ENCODE data around the gene KAT2B. TPM values are rescaled to one million over a fixed set of nuclear protein-coding genes. Genes with fewer than 3 reads are reported as not detected.

KAT2B gene
- total RNA-seq, 4 donors from 2014 or later, result 21.3 to 47.0 (median 33.3) TPM

- no peak for TF ChIP-seq CTCF (IDR thresholded peaks at IDR 0.05)
- ATAC-seq (ENCODE audit: low FRiP score), result peak; percentile 62
- DNase-seq (ENCODE audit: low spot score), result no peak
Observed at GRCh38 chr3:20057612-20058180, 17.4 kb downstream of the KAT2B start.

- DNase-seq (ENCODE audit: low spot score) (no peak), ATAC-seq (ENCODE audit: low FRiP score) (no peak)
- TF ChIP-seq CTCF (IDR thresholded peaks at IDR 0.05), result no peak
Observed at GRCh38 chr3:20059929-20060328, 19.7 kb downstream of the KAT2B start.

- TF ChIP-seq CTCF (IDR thresholded peaks at IDR 0.05), result no peak
- DNase-seq (ENCODE audit: low spot score), result no peak
- peak; percentile 49 for ATAC-seq (ENCODE audit: low FRiP score)
Observed at GRCh38 chr3:20060974-20061685, 20.9 kb downstream of the KAT2B start.

- no peak for TF ChIP-seq CTCF (IDR thresholded peaks at IDR 0.05)
- DNase-seq (ENCODE audit: low spot score), result no peak
- no peak for ATAC-seq (ENCODE audit: low FRiP score)
Observed at GRCh38 chr3:20062996-20063395, 22.8 kb downstream of the KAT2B start.

- no peak for DNase-seq (ENCODE audit: low spot score)
- TF ChIP-seq CTCF (IDR thresholded peaks at IDR 0.05), result no peak
- ATAC-seq (ENCODE audit: low FRiP score), result no peak
Observed at GRCh38 chr3:20064387-20064786, 24.1 kb downstream of the KAT2B start.

- DNase-seq (ENCODE audit: low spot score) (no peak), ATAC-seq (ENCODE audit: low FRiP score) (no peak)
- no peak for TF ChIP-seq CTCF (IDR thresholded peaks at IDR 0.05)
Observed at GRCh38 chr3:20064796-20065564, 24.7 kb downstream of the KAT2B start.

All from omental fat pad (tissue), 4 donors.